Measurements from ENCODE around the gene WDR82. TPM values are rescaled to one million over a fixed set of nuclear protein-coding genes. Genes with fewer than 3 reads are reported as not detected.

The WDR82 gene
- total and polyA plus RNA-seq, 2 experiments from 2014 or later, result 25.2 to 71.8 TPM

GRCh38 chr3:52213005-52213404, 65.4 kb downstream of the WDR82 start:
- Mint-ChIP-seq H3K9me3 (no peaks in the 10 kb centered on the region), H3K4me1 (peaks cover 3% of the 10 kb centered on the region; the same call in 1 of the 3 replicates), H3K4me3 (no peak overlapping the region), H3K27me3 (ENCODE audit: insufficient read depth, low read depth, poor library complexity) (peaks cover 7% of the 10 kb centered on the region), H3K36me3 (ENCODE audit: low read depth) (peaks cover 76% of the 10 kb centered on the region), H3K27ac (no peak overlapping the region)
- Histone ChIP-seq H4K20me1 (replicated peaks; ENCODE audit: insufficient read depth) (peaks cover 4% of the 10 kb centered on the region; the same call in 1 of the 2 replicates), H3K27ac (ENCODE audit: low read depth) (no peak overlapping the region), H3K27me3 (ENCODE audit: insufficient read depth) (no peaks in the 10 kb centered on the region), H3K4me3 (no peak overlapping the region), H3K36me3 (ENCODE audit: insufficient read depth) (peaks cover 55% of the 10 kb centered on the region), H3K9me2 (ENCODE audit: insufficient read depth) (no peaks in the 10 kb centered on the region), H3K4me2 (no peak overlapping the region), H3K4me1 (ENCODE audit: insufficient read depth) (no peaks in the 10 kb centered on the region), H2AFZ (no peak overlapping the region), H3F3A (replicated peaks; ENCODE audit: low read depth) (no peaks in the 10 kb centered on the region), H3K79me2 (replicated peaks; ENCODE audit: insufficient read depth) (no peaks in the 10 kb centered on the region)
- ATAC-seq, result no peak
- TF ChIP-seq ZNF114 (CRISPR knock-in tag; IDR thresholded peaks at IDR 0.05) (no peak), ZNF462 (CRISPR knock-in tag; IDR thresholded peaks at IDR 0.05) (no peak), CREB1 (CRISPR knock-in tag; IDR thresholded peaks at IDR 0.05; ENCODE audit: low read depth) (no peak), STAT1 (IDR thresholded peaks at IDR 0.05; ENCODE audit: unreplicated experiment) (no peak), CTCF (conservative IDR thresholded peaks at IDR 0.05; ENCODE audit: low read depth in 2 of 2) (no peak), ZNF331 (CRISPR knock-in tag; IDR thresholded peaks at IDR 0.05; ENCODE audit: low read depth) (no peak), EZH2 (IDR thresholded peaks at IDR 0.05; ENCODE audit: low read depth, unreplicated experiment) (no peak)
- DNase-seq (ENCODE audit: low spot score), result no peak

Data from GM23338 (cell line).